Panc1 (cell line): Measurements from ENCODE around the gene WDFY2. TPM values are rescaled to one million over a fixed set of nuclear protein-coding genes. Genes with fewer than 3 reads are reported as not detected.

Experiments used
- ATAC-seq: fragments of 200-7000 bp; cut with Tn5 transposase; 2 replicates; pipeline ENCODE4 v1.9.1; 2020; ENCODE audit warnings: mild to moderate bottlenecking, moderate library complexity
- BruUV-seq: library from RNA; stranded (reverse); fragments of 400-500 nt; replicated peaks from 2 replicates; lab custom pipeline; 2021; lab: Mats Ljungman, UMichigan
- CTCF ChIA-PET: fragments of 300-600 bp; sonication (Branson Sonifier 250); formaldehyde crosslinking; loops from one replicate; lab custom pipeline; 2022; ENCODE audit warnings: antibody characterized with exemption; lab: Charles Lee
- POLR2A ChIA-PET: fragments of 300-600 bp; sonication (Branson Sonifier 250); formaldehyde crosslinking; loops from one replicate; lab custom pipeline; 2022; ENCODE audit warnings: antibody characterized with exemption; lab: Charles Lee
- DNase-seq: peaks from one replicate; pipeline ENCODE4 v3.0.0-alpha.2; 2010; ENCODE audit warnings: low read depth, low spot score
- H3K27ac ChIP-seq: 2 replicates; pipeline ENCODE4 v1.5.1; 2011; ENCODE audit warnings: mild to moderate bottlenecking, low read length, inconsistent platforms
- H3K27me3 ChIP-seq: fragments of 200-500 bp; sonication (Bioruptor generic); 2 replicates; pipeline ENCODE4 v1.6.0; 2014; ENCODE audit warnings: low read length, inconsistent platforms; ENCODE audit not compliant: control insufficient read depth, insufficient read depth
- H3K36me3 ChIP-seq: fragments of 200-500 bp; sonication (Bioruptor generic); 2 replicates; pipeline ENCODE4 v1.5.1; 2014; ENCODE audit warnings: inconsistent platforms, mild to moderate bottlenecking, low read length, moderate library complexity; ENCODE audit not compliant: control insufficient read depth, insufficient read depth
- H3K4me1 ChIP-seq: 2 replicates; pipeline ENCODE4 v1.5.1; 2011; ENCODE audit warnings: inconsistent platforms, mild to moderate bottlenecking, low read length, moderate library complexity; ENCODE audit not compliant: control insufficient read depth, insufficient read depth
- H3K4me3 ChIP-seq, 2 experiments: 2 replicates each; pipeline ENCODE4 v1.5.1; 2011 to 2012; ENCODE audit warnings: low read depth in 2 of 2, low read length in 2 of 2, mild to moderate bottlenecking in 2 of 2, inconsistent platforms in 1 of 2, moderate library complexity in 1 of 2
- H3K9me3 ChIP-seq: fragments of 200-500 bp; sonication (Bioruptor generic); 2 replicates; pipeline ENCODE4 v1.5.1; 2014; ENCODE audit warnings: low read depth, mild to moderate bottlenecking, inconsistent platforms, low read length, moderate library complexity; ENCODE audit not compliant: control insufficient read depth, insufficient read depth
- CTCF ChIP-seq: fragments of 450-650 bp; IDR thresholded peaks from 2 replicates; pipeline ENCODE4 v1.5.1; 2017; ENCODE audit warnings: mild to moderate bottlenecking
- POLR2AphosphoS5 ChIP-seq: IDR thresholded peaks from 2 replicates; pipeline ENCODE4 v1.6.1; 2012; ENCODE audit warnings: mild to moderate bottlenecking, low read depth, low read length, moderate library complexity
- SIN3A ChIP-seq: IDR thresholded peaks from 2 replicates; pipeline ENCODE4 v1.6.1; 2012; ENCODE audit warnings: low read depth, mild to moderate bottlenecking, low read length, moderate library complexity, borderline replicate concordance; ENCODE audit not compliant: insufficient read depth
- TCF7L2 ChIP-seq: IDR thresholded peaks from 2 replicates; pipeline ENCODE4 v1.6.1; 2011; ENCODE audit warnings: mild to moderate bottlenecking, low read depth, low read length, inconsistent platforms
- in situ Hi-C: cut with HindIII; loops from 2 replicates; pipeline ENCODE4 v1.10.0; 2016; ENCODE audit warnings: low sequenced_read_pairs, low pct_unique_long_range_greater_than_20kb
- intact Hi-C: fragments of 100-400 bp; cut with micrococcal nuclease; formaldehyde crosslinking; loops from one replicate; pipeline ENCODE4 v1.10.0; 2022; ENCODE audit not compliant: unreplicated experiment
- total RNA-seq: library from RNA; stranded (reverse); gene quantifications from one replicate; pipeline ENCODE4 v1.2.1, GENCODE V29; 2021; ENCODE audit not compliant: unreplicated experiment
- TF ChIP-seq, protein P1 (sequence below), 2 experiments: IDR thresholded peaks; 2 replicates each; pipeline ENCODE4 v1.6.1; 2011 to 2012; ENCODE audit warnings: low read depth in 2 of 2, control low read depth in 1 of 2, low read length in 1 of 2, mild to moderate bottlenecking in 1 of 2, moderate library complexity in 1 of 2; ENCODE audit not compliant: insufficient read depth in 1 of 2

Gene WDFY2
- total RNA-seq, 1 experiment from 2014 or later = 7.8 TPM

GRCh38 chr13:51635137-51635878 is 51.0 kb downstream of the WDFY2 start:
- POLR2A ChIA-PET = no interaction called here
- no peaks in the 10 kb centered on the region for H3K27me3 ChIP-seq

GRCh38 chr13:51636349-51636890 is 52.2 kb downstream of the WDFY2 start:
- DNase-seq = no peak
- TF ChIP-seq TCF7L2 = peak; percentile 47; the same call in 1 of the 2 replicates
- no peak for TF ChIP-seq SIN3A
- no peak for TF ChIP-seq CTCF
- TF ChIP-seq, protein P1, sequence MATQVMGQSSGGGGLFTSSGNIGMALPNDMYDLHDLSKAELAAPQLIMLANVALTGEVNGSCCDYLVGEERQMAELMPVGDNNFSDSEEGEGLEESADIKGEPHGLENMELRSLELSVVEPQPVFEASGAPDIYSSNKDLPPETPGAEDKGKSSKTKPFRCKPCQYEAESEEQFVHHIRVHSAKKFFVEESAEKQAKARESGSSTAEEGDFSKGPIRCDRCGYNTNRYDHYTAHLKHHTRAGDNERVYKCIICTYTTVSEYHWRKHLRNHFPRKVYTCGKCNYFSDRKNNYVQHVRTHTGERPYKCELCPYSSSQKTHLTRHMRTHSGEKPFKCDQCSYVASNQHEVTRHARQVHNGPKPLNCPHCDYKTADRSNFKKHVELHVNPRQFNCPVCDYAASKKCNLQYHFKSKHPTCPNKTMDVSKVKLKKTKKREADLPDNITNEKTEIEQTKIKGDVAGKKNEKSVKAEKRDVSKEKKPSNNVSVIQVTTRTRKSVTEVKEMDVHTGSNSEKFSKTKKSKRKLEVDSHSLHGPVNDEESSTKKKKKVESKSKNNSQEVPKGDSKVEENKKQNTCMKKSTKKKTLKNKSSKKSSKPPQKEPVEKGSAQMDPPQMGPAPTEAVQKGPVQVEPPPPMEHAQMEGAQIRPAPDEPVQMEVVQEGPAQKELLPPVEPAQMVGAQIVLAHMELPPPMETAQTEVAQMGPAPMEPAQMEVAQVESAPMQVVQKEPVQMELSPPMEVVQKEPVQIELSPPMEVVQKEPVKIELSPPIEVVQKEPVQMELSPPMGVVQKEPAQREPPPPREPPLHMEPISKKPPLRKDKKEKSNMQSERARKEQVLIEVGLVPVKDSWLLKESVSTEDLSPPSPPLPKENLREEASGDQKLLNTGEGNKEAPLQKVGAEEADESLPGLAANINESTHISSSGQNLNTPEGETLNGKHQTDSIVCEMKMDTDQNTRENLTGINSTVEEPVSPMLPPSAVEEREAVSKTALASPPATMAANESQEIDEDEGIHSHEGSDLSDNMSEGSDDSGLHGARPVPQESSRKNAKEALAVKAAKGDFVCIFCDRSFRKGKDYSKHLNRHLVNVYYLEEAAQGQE (IDR thresholded peaks at IDR 0.05; ENCODE audit: insufficient read depth in 1 of 2, low read depth in 2 of 2, low read length in 1 of 2) = no peak
- TF ChIP-seq POLR2AphosphoS5 = peak; percentile 41; the same call in 1 of the 2 replicates
- no peaks in the 10 kb centered on the region for H3K27me3 ChIP-seq
- BruUV-seq = no TSS peak
- CTCF ChIA-PET = no interaction called here
- no peaks in the 10 kb centered on the region for H3K36me3 ChIP-seq
- H3K9me3 ChIP-seq = no peaks in the 10 kb centered on the region
- POLR2A ChIA-PET = no interaction called here
- H3K4me3 ChIP-seq = 0 out of 4 replicates have a peak overlapping the region, but pooled peaks of 1 of the 2 experiments have one; percentile 4
- peak; percentile 79 for ATAC-seq
- H3K27ac ChIP-seq = peak overlapping the region; percentile 90
- in situ Hi-C loops (no loop called here), intact Hi-C loops (no loop called here)
- peaks cover 65% of the 10 kb centered on the region for H3K4me1 ChIP-seq

More at GRCh38 chr13:51635137-51635878, 51.0 kb downstream of the WDFY2 start:
- Histone ChIP-seq H3K4me3 (no peak overlapping the region), H3K4me1 (peaks cover 65% of the 10 kb centered on the region), H3K27ac (peak overlapping the region; percentile 90), H3K36me3 (no peaks in the 10 kb centered on the region), H3K9me3 (no peaks in the 10 kb centered on the region)
- no TSS peak for BruUV-seq
- CTCF ChIA-PET = no interaction called here
- TF ChIP-seq TCF7L2 (no peak), POLR2AphosphoS5 (no peak), SIN3A (no peak)
- TF ChIP-seq, protein P1 (IDR thresholded peaks at IDR 0.05; ENCODE audit: insufficient read depth in 1 of 2, low read depth in 2 of 2, low read length in 1 of 2) = no peak
- DNase-seq (no peak), ATAC-seq (no peak)
- in situ Hi-C loops (no loop called here), intact Hi-C loops (no loop called here)
